HCT116 (cell line): Measurements from ENCODE around the gene MPI. TPM values are rescaled to one million over a fixed set of nuclear protein-coding genes. Genes with fewer than 3 reads are reported as not detected.

Experiments used
- ATAC-seq: fragments of 200-7000 bp; cut with Tn5 transposase; 2 replicates; pipeline ENCODE4 v1.9.1; 2020; ENCODE audit warnings: mild to moderate bottlenecking, moderate library complexity
- BruUV-seq: library from RNA; stranded (reverse); fragments of 400-500 nt; replicated peaks from 2 replicates; lab custom pipeline; 2021; lab: Mats Ljungman, UMichigan
- CTCF ChIA-PET: fragments of 300-600 bp; sonication (Branson Sonifier 250); formaldehyde crosslinking; loops from one replicate; lab custom pipeline; 2021; ENCODE audit warnings: antibody characterized with exemption; lab: Charles Lee
- POLR2A ChIA-PET: fragments of 300-600, 350-600 bp; sonication (Branson Sonifier 250); formaldehyde crosslinking; loops from one replicate; lab custom pipeline; 2021; ENCODE audit warnings: antibody characterized with exemption; lab: Charles Lee
- RAD21 ChIA-PET, 2 experiments: fragments of 300-600 bp; sonication (Branson Sonifier 250); formaldehyde crosslinking; loops; one replicate each; lab custom pipeline; 2023; ENCODE audit warnings: low total read pairs in 2 of 2; ENCODE audit not compliant: uncharacterized antibody in 2 of 2, unreplicated experiment in 2 of 2, low non-redundant PET in 1 of 2; lab: Charles Lee
- DNase-seq: peaks from one replicate; pipeline ENCODE4 v3.0.0-alpha.2; 2010; ENCODE audit warnings: low read depth, low spot score
- H2AFZ ChIP-seq: fragments of 200-600 bp; shearing (Covaris generic), sonication (generic); 2 replicates; pipeline ENCODE4 v1.6.1; 2017; ENCODE audit warnings: low read depth, mixed run types, mixed read lengths, antibody characterized with exemption, low read length; ENCODE audit not compliant: poor library complexity, severe bottlenecking
- H3K27ac ChIP-seq: 2 replicates; pipeline ENCODE4 v1.5.1; 2012; ENCODE audit warnings: low read depth, low read length
- H3K27me3 ChIP-seq: fragments of 200-600 bp; sonication (generic); 2 replicates; pipeline ENCODE4 v1.6.1; 2016; ENCODE audit warnings: mixed run types, low read length, mixed read lengths; ENCODE audit not compliant: insufficient read depth
- H3K36me3 ChIP-seq, 2 experiments: fragments of 200-500 bp in 1 of 2; fragments of 200-600 bp in 1 of 2; sonication (Bioruptor generic) in 1 of 2; sonication (generic) in 1 of 2; 2 replicates each; pipeline versions ENCODE4 v1.5.1 to v1.6.1; 2014 to 2016; ENCODE audit warnings: low read length in 2 of 2, inconsistent platforms in 1 of 2, mixed read lengths in 1 of 2, mixed run types in 1 of 2; ENCODE audit not compliant: insufficient read depth in 2 of 2, control insufficient read depth in 1 of 2
- H3K4me1 ChIP-seq, 2 experiments: fragments of 200-600 bp in 1 of 2; sonication (generic) in 1 of 2; 2 replicates each; pipeline versions ENCODE4 v1.5.1 to v1.6.1; 2012 to 2017; ENCODE audit warnings: low read length in 2 of 2, inconsistent platforms in 1 of 2, mild to moderate bottlenecking in 1 of 2, mixed read lengths in 1 of 2, mixed run types in 1 of 2, moderate library complexity in 1 of 2; ENCODE audit not compliant: insufficient read depth in 2 of 2, control insufficient read depth in 1 of 2
- H3K4me2 ChIP-seq: fragments of 200-600 bp; sonication (generic); 2 replicates; pipeline ENCODE4 v1.6.1; 2017; ENCODE audit warnings: mixed run types, low read length, mixed read lengths
- H3K4me3 ChIP-seq, 2 experiments: fragments of 200-600 bp in 1 of 2; sonication (generic) in 1 of 2; replicated peaks in 1 of 2; 2 replicates each; pipeline ENCODE4 v1.5.1; 2011 to 2016; ENCODE audit warnings: low read length in 2 of 2, control low read depth in 1 of 2, low read depth in 1 of 2, mild to moderate bottlenecking in 1 of 2, mixed read lengths in 1 of 2, mixed run types in 1 of 2
- H3K79me2 ChIP-seq: fragments of 200-600 bp; sonication (generic); 2 replicates; pipeline ENCODE4 v1.6.1; 2017; ENCODE audit warnings: mild to moderate bottlenecking, mixed run types, low read length, moderate library complexity, mixed read lengths; ENCODE audit not compliant: insufficient read depth
- H3K9ac ChIP-seq: fragments of 200-600 bp; sonication (generic); 2 replicates; pipeline ENCODE4 v1.6.1; 2016; ENCODE audit warnings: low read length, mixed read lengths
- H3K9me2 ChIP-seq: fragments of 200-600 bp; sonication (generic), shearing (Covaris generic); 2 replicates; pipeline ENCODE4 v1.6.1; 2017; ENCODE audit warnings: mixed run types, mild to moderate bottlenecking, moderate library complexity; ENCODE audit not compliant: insufficient read depth
- H3K9me3 ChIP-seq, 2 experiments: fragments of 200-500 bp in 1 of 2; fragments of 200-600 bp in 1 of 2; sonication (Bioruptor generic) in 1 of 2; sonication (generic) in 1 of 2; 2 replicates each; pipeline ENCODE4 v1.6.1; 2014 to 2017; ENCODE audit warnings: low read length in 2 of 2, mixed read lengths in 2 of 2, inconsistent platforms in 1 of 2, low read depth in 1 of 2, mild to moderate bottlenecking in 1 of 2, mixed run types in 1 of 2, moderate library complexity in 1 of 2; ENCODE audit not compliant: control insufficient read depth in 1 of 2, insufficient read depth in 1 of 2
- H4K20me1 ChIP-seq: fragments of 200-600 bp; sonication (generic), shearing (Covaris generic); 2 replicates; pipeline ENCODE4 v1.6.1; 2017; ENCODE audit warnings: mixed run types, mild to moderate bottlenecking, moderate library complexity; ENCODE audit not compliant: insufficient read depth
- CBX3 ChIP-seq: IDR thresholded peaks from 2 replicates; pipeline ENCODE4 v1.6.1; 2012; ENCODE audit warnings: low read depth
- ELF1 ChIP-seq: IDR thresholded peaks from 2 replicates; pipeline ENCODE4 v1.6.1; 2012; ENCODE audit warnings: low read depth, borderline replicate concordance
- EZH2phosphoT487 ChIP-seq: fragments of 200-600 bp; IDR thresholded peaks from 2 replicates; pipeline ENCODE4 v1.6.1; 2018; ENCODE audit warnings: antibody characterized with exemption, borderline replicate concordance
- FOSL1 ChIP-seq: IDR thresholded peaks from 2 replicates; pipeline ENCODE4 v1.6.1; 2012; ENCODE audit warnings: low read depth
- JUND ChIP-seq: IDR thresholded peaks from 2 replicates; pipeline ENCODE4 v1.6.1; 2012
- POLR2A ChIP-seq: IDR thresholded peaks from 2 replicates; pipeline ENCODE4 v1.7.0; 2011; ENCODE audit warnings: borderline replicate concordance; ENCODE audit not compliant: insufficient read depth, insufficient read length; ENCODE audit errors: extremely low read depth
- POLR2AphosphoS5 ChIP-seq: IDR thresholded peaks from 2 replicates; pipeline ENCODE4 v1.6.1; 2011; ENCODE audit warnings: mild to moderate bottlenecking, low read depth, low read length, moderate library complexity
- SIN3A ChIP-seq: IDR thresholded peaks from 2 replicates; pipeline ENCODE4 v1.6.1; 2012; ENCODE audit warnings: low read depth
- SP1 ChIP-seq: IDR thresholded peaks from 2 replicates; pipeline ENCODE4 v1.6.1; 2012; ENCODE audit warnings: low read depth
- SRF ChIP-seq: IDR thresholded peaks from 2 replicates; pipeline ENCODE4 v1.6.1; 2012; ENCODE audit warnings: low read depth
- TCF7L2 ChIP-seq: IDR thresholded peaks from 2 replicates; pipeline ENCODE4 v1.7.0; 2011; ENCODE audit warnings: borderline replicate concordance, inconsistent platforms; ENCODE audit not compliant: insufficient read depth, insufficient read length; ENCODE audit errors: extremely low read depth
- YY1 ChIP-seq: IDR thresholded peaks from 2 replicates; pipeline ENCODE4 v1.6.1; 2011; ENCODE audit warnings: low read length, low read depth, moderate library complexity, mild to moderate bottlenecking; ENCODE audit not compliant: insufficient replicate concordance; ENCODE audit errors: extremely low read depth
- intact Hi-C: fragments of 100-400 bp; cut with micrococcal nuclease; formaldehyde crosslinking; loops from 2 replicates; pipeline ENCODE4 v1.10.0; 2022
- total RNA-seq: library from RNA; stranded (reverse); gene quantifications from one replicate; pipeline ENCODE4 v1.2.1, GENCODE V29; 2021; ENCODE audit not compliant: unreplicated experiment
- TF ChIP-seq, protein P1 (sequence below): IDR thresholded peaks from 2 replicates; pipeline ENCODE4 v1.6.1; 2012; ENCODE audit warnings: low read depth
- TF ChIP-seq, protein P2 (sequence below): IDR thresholded peaks from 2 replicates; pipeline ENCODE4 v1.6.1; 2012
- TF ChIP-seq, protein P3 (sequence below), 3 experiments: fragments of 200-600 bp in 1 of 3; sonication (generic) in 1 of 3; IDR thresholded peaks in 2 of 3; conservative IDR thresholded peaks in 1 of 3; 2 replicates each; pipeline ENCODE4 v1.5.1; 2012 to 2017; ENCODE audit warnings: low read depth in 2 of 3, low read length in 2 of 3, antibody characterized with exemption in 1 of 3, borderline replicate concordance in 1 of 3, control low read depth in 1 of 3, mild to moderate bottlenecking in 1 of 3, mixed read lengths in 1 of 3, mixed run types in 1 of 3, moderate library complexity in 1 of 3; ENCODE audit not compliant: insufficient read depth in 1 of 3
- TF ChIP-seq, protein P4 (sequence below): IDR thresholded peaks from 2 replicates; pipeline ENCODE4 v1.6.1; 2011; ENCODE audit warnings: mild to moderate bottlenecking, low read length, moderate library complexity; ENCODE audit not compliant: insufficient replicate concordance; ENCODE audit errors: extremely low read depth

Gene MPI
- total RNA-seq, 1 experiment from 2014 or later = 49.7 TPM

DNA sequence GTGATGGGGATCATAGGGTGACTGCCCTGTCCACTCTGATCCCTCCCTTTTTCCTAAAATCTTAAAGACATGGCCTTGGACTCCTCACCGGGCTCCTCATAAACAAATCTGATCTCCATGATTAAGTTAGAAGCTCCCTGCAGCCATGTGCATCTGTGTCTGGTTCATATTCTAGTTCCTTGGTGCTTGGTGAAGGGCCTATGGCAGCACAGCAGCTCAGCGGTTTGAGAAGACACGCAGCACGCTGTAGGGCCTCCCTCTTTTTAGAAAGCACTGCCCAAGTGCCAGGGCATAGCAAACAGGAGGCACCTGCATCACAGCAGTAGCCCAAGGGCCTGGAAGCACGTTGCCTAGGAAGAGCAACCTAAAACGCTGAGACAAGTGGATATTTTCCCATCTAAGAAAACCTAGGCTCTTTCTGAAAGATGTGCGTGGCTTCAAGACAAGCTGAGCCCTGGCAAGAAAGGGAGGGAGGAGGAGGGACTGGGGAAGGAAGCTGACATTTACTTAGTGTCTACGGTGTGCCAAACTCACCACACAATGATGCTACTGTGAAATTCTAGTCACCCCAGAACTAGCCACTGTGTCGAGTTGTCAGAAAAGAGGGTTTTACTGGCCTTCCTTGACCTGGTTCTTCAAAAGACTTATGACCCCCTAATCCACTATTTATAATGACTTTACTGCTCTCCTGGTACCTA, 32.0 kb upstream of the MPI start (continued):
- TF ChIP-seq, protein P1, sequence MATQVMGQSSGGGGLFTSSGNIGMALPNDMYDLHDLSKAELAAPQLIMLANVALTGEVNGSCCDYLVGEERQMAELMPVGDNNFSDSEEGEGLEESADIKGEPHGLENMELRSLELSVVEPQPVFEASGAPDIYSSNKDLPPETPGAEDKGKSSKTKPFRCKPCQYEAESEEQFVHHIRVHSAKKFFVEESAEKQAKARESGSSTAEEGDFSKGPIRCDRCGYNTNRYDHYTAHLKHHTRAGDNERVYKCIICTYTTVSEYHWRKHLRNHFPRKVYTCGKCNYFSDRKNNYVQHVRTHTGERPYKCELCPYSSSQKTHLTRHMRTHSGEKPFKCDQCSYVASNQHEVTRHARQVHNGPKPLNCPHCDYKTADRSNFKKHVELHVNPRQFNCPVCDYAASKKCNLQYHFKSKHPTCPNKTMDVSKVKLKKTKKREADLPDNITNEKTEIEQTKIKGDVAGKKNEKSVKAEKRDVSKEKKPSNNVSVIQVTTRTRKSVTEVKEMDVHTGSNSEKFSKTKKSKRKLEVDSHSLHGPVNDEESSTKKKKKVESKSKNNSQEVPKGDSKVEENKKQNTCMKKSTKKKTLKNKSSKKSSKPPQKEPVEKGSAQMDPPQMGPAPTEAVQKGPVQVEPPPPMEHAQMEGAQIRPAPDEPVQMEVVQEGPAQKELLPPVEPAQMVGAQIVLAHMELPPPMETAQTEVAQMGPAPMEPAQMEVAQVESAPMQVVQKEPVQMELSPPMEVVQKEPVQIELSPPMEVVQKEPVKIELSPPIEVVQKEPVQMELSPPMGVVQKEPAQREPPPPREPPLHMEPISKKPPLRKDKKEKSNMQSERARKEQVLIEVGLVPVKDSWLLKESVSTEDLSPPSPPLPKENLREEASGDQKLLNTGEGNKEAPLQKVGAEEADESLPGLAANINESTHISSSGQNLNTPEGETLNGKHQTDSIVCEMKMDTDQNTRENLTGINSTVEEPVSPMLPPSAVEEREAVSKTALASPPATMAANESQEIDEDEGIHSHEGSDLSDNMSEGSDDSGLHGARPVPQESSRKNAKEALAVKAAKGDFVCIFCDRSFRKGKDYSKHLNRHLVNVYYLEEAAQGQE = no peak
- TF ChIP-seq SRF (no peak), CBX3 (no peak)
- TF ChIP-seq, protein P2, sequence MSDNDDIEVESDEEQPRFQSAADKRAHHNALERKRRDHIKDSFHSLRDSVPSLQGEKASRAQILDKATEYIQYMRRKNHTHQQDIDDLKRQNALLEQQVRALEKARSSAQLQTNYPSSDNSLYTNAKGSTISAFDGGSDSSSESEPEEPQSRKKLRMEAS = no peak

DNA sequence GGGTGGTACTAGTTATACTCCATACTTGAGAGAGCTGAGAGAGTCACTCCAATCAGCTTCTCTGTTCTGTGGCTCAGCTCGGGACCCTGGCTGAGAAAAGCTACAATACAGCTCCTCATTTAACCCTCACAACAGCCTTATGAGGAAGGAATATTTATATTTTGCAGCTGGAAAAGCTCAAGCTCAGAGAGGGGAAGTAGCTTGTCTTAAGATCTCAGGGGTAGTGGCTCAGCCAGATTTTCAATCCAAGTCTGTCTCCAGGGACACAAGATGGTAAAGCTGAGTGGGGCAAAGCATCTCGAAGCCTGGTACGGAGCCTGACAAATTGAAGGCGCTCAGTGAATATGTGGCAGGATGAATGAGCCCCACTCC, 31.5 kb upstream of the MPI start:
- DNase-seq = no peak
- H3K4me3 ChIP-seq = no peak overlapping the region
- no peaks in the 10 kb centered on the region for H3K27me3 ChIP-seq
- no TSS peak for BruUV-seq
- CTCF ChIA-PET = interaction anchor here (0.6 kb wide), 2 partner anchors 16 to 84 kb away, joined by 3 to 5 read pairs; no protein-coding TSS in a partner anchor
- POLR2A ChIA-PET = interaction anchor here (0.7 kb wide), 1 partner anchor 100 kb away, joined by 3 read pairs; no protein-coding TSS in a partner anchor
- no peaks in the 10 kb centered on the region for H4K20me1 ChIP-seq
- H3K27ac ChIP-seq = no peak overlapping the region
- 0 out of 2 replicates have a peak overlapping the region, but pooled peaks have one; percentile 2 for H3K9ac ChIP-seq
- H3K9me3 ChIP-seq = no peaks in the 10 kb centered on the region
- peaks cover 29% of the 10 kb centered on the region for H3K79me2 ChIP-seq
- H3K4me2 ChIP-seq = no peak overlapping the region
- peaks cover 0 to 35% of the 10 kb centered on the region in 2 experiments; a peak in 3 of 4 replicates for H3K4me1 ChIP-seq
- no peaks in the 10 kb centered on the region for H3K9me2 ChIP-seq
- H3K36me3 ChIP-seq = peaks cover 0 to 6% of the 10 kb centered on the region in 2 experiments; a peak in 1 of 4 replicates
- no peak overlapping the region for H2AFZ ChIP-seq
- intact Hi-C loops = no loop called here
- RAD21 ChIA-PET = no interaction called here
- ATAC-seq = no peak
- TF ChIP-seq, protein P3, sequence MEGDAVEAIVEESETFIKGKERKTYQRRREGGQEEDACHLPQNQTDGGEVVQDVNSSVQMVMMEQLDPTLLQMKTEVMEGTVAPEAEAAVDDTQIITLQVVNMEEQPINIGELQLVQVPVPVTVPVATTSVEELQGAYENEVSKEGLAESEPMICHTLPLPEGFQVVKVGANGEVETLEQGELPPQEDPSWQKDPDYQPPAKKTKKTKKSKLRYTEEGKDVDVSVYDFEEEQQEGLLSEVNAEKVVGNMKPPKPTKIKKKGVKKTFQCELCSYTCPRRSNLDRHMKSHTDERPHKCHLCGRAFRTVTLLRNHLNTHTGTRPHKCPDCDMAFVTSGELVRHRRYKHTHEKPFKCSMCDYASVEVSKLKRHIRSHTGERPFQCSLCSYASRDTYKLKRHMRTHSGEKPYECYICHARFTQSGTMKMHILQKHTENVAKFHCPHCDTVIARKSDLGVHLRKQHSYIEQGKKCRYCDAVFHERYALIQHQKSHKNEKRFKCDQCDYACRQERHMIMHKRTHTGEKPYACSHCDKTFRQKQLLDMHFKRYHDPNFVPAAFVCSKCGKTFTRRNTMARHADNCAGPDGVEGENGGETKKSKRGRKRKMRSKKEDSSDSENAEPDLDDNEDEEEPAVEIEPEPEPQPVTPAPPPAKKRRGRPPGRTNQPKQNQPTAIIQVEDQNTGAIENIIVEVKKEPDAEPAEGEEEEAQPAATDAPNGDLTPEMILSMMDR (IDR thresholded peaks at IDR 0.05 in 2 of 3, conservative IDR thresholded peaks at IDR 0.05 in 1 of 3; ENCODE audit: borderline replicate concordance in 1 of 3, insufficient read depth in 1 of 3, low read depth in 2 of 3, low read length in 2 of 3) = no peak
- TF ChIP-seq TCF7L2 = no peak
- TF ChIP-seq FOSL1 = no peak
- TF ChIP-seq SP1 = no peak
- no peak for TF ChIP-seq POLR2A
- TF ChIP-seq YY1 = no peak
- TF ChIP-seq JUND = no peak
- TF ChIP-seq SRF = no peak
- no peak for TF ChIP-seq SIN3A
- no peak for TF ChIP-seq ELF1
- TF ChIP-seq, protein P2 = no peak
- TF ChIP-seq CBX3 = no peak
- TF ChIP-seq, protein P4, sequence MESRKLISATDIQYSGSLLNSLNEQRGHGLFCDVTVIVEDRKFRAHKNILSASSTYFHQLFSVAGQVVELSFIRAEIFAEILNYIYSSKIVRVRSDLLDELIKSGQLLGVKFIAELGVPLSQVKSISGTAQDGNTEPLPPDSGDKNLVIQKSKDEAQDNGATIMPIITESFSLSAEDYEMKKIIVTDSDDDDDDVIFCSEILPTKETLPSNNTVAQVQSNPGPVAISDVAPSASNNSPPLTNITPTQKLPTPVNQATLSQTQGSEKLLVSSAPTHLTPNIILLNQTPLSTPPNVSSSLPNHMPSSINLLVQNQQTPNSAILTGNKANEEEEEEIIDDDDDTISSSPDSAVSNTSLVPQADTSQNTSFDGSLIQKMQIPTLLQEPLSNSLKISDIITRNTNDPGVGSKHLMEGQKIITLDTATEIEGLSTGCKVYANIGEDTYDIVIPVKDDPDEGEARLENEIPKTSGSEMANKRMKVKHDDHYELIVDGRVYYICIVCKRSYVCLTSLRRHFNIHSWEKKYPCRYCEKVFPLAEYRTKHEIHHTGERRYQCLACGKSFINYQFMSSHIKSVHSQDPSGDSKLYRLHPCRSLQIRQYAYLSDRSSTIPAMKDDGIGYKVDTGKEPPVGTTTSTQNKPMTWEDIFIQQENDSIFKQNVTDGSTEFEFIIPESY = no peak
- no peak for TF ChIP-seq POLR2AphosphoS5
- TF ChIP-seq EZH2phosphoT487 = no peak
